ENCODE data around the gene KIRREL3.

Gene KIRREL3

DNA sequence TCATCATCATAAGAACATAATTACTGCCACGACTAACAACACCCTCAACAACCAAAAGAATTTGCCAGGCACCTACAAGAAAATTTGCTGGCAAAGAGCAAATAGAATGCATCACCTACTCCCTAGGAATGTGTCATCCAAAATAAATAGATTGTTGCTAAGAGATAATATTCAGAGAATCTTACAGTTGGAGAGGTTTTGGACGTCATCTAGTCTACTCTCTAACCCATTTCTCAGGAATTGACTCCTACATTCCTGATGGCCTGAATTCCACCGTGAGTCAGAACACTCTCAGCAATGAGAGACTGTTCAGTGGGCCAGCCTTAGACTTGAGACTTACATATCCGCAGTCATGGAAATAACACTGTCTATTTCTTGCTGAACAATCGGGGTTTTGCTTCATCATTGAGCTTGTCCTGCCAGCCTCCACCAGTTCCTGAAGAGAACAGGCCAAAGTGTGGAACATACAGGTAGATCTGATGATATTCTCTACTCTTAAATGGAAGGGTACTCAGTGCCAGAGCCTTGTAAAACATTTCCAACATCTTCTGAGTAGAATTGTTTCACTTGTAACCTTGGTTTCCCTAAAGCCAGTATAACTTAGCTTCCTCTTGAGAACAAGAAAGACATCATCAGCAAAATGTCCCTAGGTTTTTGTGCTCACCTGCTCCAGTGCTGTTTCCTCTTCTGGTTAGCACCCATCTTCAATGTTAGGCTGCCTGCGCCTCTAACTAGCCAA is 8.3 kb downstream of the KIRREL3 start:
- no peak overlapping the region for H3K4me3 ChIP-seq (ENCODE audit: low read length)
- TF ChIP-seq, protein P1, sequence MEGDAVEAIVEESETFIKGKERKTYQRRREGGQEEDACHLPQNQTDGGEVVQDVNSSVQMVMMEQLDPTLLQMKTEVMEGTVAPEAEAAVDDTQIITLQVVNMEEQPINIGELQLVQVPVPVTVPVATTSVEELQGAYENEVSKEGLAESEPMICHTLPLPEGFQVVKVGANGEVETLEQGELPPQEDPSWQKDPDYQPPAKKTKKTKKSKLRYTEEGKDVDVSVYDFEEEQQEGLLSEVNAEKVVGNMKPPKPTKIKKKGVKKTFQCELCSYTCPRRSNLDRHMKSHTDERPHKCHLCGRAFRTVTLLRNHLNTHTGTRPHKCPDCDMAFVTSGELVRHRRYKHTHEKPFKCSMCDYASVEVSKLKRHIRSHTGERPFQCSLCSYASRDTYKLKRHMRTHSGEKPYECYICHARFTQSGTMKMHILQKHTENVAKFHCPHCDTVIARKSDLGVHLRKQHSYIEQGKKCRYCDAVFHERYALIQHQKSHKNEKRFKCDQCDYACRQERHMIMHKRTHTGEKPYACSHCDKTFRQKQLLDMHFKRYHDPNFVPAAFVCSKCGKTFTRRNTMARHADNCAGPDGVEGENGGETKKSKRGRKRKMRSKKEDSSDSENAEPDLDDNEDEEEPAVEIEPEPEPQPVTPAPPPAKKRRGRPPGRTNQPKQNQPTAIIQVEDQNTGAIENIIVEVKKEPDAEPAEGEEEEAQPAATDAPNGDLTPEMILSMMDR (IDR thresholded peaks at IDR 0.05; ENCODE audit: insufficient read depth, low read depth, low read length, missing control alignments) = no peak
- peak; percentile 46 for DNase-seq (ENCODE audit: low read depth)

DNA sequence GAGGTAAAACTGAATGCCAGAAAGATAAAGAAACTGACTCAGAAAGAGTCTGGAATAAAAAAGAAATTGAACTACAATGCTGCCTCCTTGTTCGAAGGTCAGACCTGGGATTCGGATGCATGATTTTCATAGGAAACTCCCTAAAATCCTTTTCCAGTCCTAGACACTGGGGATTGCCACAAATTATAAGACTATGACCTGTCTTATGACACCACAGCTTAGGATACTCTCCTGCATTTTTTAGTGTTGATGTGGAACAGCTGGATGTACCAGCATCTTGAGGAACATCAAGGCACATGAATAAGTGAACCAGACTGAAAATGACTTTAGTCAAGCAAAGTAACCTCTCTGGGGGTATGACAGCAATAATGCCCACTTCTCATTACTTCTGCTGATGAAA is 9.0 kb downstream of the KIRREL3 start:
- DNase-seq (ENCODE audit: low read depth) = no peak
- H3K4me3 ChIP-seq (ENCODE audit: low read length) = no peak overlapping the region
- TF ChIP-seq, protein P1 (IDR thresholded peaks at IDR 0.05; ENCODE audit: insufficient read depth, low read depth, low read length, missing control alignments) = no peak

DNA sequence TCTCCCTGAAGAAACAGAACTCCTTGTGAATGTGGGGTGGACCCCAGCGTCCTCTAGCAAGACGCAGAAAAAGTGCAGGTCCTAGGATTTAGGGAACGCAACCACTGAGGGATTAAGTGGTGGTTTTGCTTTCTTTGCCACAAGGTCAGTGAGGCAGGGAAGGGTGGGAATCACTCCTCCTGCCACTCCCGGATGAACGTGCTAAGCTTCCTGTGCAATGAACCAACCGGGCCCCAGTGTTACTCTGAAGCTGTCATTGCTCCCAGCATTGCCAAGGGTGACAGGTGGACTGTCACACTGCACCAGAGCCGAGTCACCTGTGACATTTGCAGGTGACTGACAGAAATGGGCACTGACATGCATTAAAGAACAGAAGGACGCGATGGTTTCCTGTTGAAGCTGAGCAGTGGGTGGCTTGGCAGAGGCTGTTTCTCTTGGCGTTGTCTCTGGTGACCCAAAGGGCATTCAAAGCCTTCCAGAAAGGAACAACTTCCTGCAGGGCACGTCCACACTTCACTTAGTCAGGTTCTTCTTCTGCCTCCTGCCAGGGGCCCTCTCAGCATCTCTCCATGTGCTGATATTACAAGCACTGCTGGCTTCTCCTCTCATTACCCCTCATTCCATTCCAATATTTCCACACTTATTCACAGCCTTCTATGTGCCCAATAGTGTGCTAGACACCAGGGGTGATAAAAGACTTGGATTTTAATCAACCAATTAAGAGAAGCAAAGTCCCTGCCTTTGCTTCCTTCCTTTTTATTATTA is 9.7 kb downstream of the KIRREL3 start:
- DNase-seq (ENCODE audit: low read depth) = no peak
- no peak overlapping the region for H3K4me3 ChIP-seq (ENCODE audit: low read length)
- TF ChIP-seq, protein P1 (IDR thresholded peaks at IDR 0.05; ENCODE audit: insufficient read depth, low read depth, low read length, missing control alignments) = no peak

DNA sequence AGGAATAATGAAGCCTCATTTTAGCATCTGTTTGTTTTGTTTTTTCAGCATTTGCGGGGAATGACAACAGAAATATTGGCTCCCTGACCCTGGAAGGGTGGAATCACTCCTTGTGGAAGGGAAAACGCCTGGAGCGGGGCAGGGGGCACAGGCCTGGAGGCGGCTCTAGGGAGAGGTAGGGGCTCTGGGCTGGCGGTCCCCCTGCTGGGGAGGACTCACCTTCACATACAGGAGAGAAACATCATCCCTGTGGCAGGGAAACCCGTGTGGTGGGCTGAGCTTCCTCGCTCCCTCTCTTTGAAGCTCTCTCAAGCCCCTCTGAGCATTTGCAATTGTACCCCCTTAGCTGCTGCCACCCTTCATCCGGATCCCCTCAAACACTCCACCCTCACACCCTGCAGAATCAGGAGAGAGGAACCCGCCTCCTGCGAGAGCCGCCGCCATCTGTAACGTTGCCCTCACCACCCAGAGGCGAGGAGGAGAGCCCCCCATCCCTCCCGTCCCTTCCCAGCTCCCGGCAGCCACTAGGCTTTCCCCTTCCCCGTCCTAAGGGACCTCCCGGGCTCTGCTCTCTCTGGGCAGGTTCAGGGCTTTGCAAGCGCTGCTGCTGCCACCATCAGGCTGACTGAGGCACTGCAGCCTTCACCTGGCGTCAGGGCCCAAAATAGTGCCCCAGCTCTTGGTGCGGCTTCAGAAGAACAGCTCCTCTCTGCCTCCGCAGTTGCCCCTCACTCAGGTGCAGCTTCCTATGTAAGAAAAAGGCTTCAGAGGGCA is 10.4 kb downstream of the KIRREL3 start:
- no peak overlapping the region for H3K4me3 ChIP-seq (ENCODE audit: low read length)
- peak; percentile 50 for DNase-seq (ENCODE audit: low read depth)
- TF ChIP-seq, protein P1 (IDR thresholded peaks at IDR 0.05; ENCODE audit: insufficient read depth, low read depth, low read length, missing control alignments) = peak; percentile 94

DNA sequence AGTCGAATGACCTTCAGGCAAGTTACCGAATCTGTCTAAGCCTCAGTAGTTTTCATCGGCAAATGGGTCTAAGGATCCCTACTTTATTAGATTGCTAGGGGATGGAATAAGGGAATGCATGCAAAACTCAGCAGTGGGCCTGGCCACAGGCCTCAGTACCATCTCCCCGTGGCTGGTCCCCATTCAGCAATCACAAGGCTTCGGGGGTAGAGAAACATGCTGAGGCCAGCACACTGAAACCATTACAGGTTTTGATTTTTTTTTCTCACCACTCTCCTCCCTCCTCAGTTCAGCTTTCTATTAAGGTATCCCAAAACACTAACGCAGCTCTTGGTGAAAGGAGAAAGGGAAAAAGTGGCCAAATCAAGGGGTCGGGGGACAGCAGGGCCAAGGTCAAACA is 11.9 kb downstream of the KIRREL3 start:
- TF ChIP-seq, protein P1 (IDR thresholded peaks at IDR 0.05; ENCODE audit: insufficient read depth, low read depth, low read length, missing control alignments) = no peak
- no peak overlapping the region for H3K4me3 ChIP-seq (ENCODE audit: low read length)
- no peak for DNase-seq (ENCODE audit: low read depth)

DNA sequence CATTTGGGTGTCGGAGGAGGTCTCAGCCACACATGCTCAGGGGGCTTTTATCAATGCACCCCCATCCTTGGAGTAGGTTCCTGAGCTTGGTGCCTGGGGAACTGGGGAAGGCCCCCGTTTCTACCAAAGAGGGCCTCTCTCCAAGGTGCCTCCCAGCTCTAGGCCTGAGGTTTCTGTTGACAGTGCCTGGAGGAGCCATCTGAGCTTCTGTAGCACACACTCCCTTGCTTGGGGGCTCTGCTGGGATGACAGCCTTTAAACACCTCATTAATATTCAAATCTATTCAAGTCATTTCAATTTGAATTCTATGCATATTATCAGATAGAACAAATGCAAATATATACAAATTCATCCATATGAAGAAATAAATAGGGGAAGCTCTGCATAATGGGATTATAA is 18.9 kb downstream of the KIRREL3 start:
- H3K4me3 ChIP-seq (ENCODE audit: low read length) = no peak overlapping the region
- TF ChIP-seq, protein P1 (IDR thresholded peaks at IDR 0.05; ENCODE audit: insufficient read depth, low read depth, low read length, missing control alignments) = no peak

More for the DNA sequence above, 18.9 kb downstream of the KIRREL3 start:
- DNase-seq (ENCODE audit: low read depth) = no peak

Measured in epithelial cell of esophagus (primary cell).